Fibroblast of mammary gland (primary cell): ENCODE results near the gene TBC1D22A.
A peak's percentile ranks its signal among the peaks of the same experiment; 100 is the strongest.

ENCODE experiments used
- DNase-seq: peaks from one replicate; pipeline ENCODE4 v3.0.0-alpha.2; 2010; ENCODE audit warnings: low read depth
- H3K4me3 ChIP-seq: 2 replicates; pipeline ENCODE4 v1.5.1; 2011; ENCODE audit warnings: low read depth, mild to moderate bottlenecking, low read length, moderate library complexity; ENCODE audit not compliant: control insufficient read depth
- CTCF ChIP-seq: conservative IDR thresholded peaks from 2 replicates; pipeline ENCODE4 v1.5.1; 2011; ENCODE audit warnings: low read depth, low read length, inconsistent platforms; ENCODE audit not compliant: control insufficient read depth, insufficient read depth

The TBC1D22A gene

GRCh38 chr22:46827136-46827780 lies 64.8 kb downstream of the TBC1D22A start:
- H3K4me3 ChIP-seq: no peak overlapping the region
- TF ChIP-seq CTCF: no peak
- no peak for DNase-seq

GRCh38 chr22:46827781-46828180 lies 65.3 kb downstream of the TBC1D22A start:
- H3K4me3 ChIP-seq: no peak overlapping the region
- no peak for TF ChIP-seq CTCF
- no peak for DNase-seq

GRCh38 chr22:46828323-46828900 lies 66.0 kb downstream of the TBC1D22A start:
- H3K4me3 ChIP-seq: no peak overlapping the region

GRCh38 chr22:46829117-46829891 lies 66.9 kb downstream of the TBC1D22A start:
- peak; percentile 90 for DNase-seq
- TF ChIP-seq CTCF: no peak

More at GRCh38 chr22:46828323-46828900, 66.0 kb downstream of the TBC1D22A start:
- TF ChIP-seq CTCF: no peak
- DNase-seq: no peak

GRCh38 chr22:46829941-46830715 lies 67.7 kb downstream of the TBC1D22A start:
- TF ChIP-seq CTCF: no peak
- DNase-seq: peak; percentile 49
- H3K4me3 ChIP-seq: no peak overlapping the region

More at GRCh38 chr22:46829117-46829891, 66.9 kb downstream of the TBC1D22A start:
- H3K4me3 ChIP-seq: no peak overlapping the region

GRCh38 chr22:46830841-46831240 lies 68.4 kb downstream of the TBC1D22A start:
- TF ChIP-seq CTCF: no peak
- no peak overlapping the region for H3K4me3 ChIP-seq
- DNase-seq: no peak
